ENCODE measurements around the gene NR2C2.

DNA sequence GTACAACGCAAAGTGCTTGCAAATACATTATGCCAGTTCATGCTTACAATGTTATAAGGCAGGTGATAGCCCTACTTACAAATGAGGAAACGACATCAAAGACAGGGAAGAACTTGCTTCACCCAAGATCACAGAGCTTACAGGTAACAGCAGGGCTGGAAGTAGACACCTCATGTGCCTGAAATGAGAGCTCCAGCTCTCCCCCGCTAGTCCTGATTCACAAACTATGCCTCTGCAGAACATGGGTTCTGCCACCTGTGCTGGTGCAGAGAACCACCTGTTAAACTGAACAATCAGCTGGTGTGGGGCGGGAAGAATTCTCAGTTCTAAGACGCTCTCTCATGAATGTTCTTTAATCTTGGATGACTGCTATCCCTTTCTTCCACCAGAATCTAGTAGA is 144.2 kb downstream of the NR2C2 start:
- TF ChIP-seq, protein P1, sequence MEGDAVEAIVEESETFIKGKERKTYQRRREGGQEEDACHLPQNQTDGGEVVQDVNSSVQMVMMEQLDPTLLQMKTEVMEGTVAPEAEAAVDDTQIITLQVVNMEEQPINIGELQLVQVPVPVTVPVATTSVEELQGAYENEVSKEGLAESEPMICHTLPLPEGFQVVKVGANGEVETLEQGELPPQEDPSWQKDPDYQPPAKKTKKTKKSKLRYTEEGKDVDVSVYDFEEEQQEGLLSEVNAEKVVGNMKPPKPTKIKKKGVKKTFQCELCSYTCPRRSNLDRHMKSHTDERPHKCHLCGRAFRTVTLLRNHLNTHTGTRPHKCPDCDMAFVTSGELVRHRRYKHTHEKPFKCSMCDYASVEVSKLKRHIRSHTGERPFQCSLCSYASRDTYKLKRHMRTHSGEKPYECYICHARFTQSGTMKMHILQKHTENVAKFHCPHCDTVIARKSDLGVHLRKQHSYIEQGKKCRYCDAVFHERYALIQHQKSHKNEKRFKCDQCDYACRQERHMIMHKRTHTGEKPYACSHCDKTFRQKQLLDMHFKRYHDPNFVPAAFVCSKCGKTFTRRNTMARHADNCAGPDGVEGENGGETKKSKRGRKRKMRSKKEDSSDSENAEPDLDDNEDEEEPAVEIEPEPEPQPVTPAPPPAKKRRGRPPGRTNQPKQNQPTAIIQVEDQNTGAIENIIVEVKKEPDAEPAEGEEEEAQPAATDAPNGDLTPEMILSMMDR (conservative IDR thresholded peaks at IDR 0.05), result no peak
- TF ChIP-seq ZFX (IDR thresholded peaks at IDR 0.05), result no peak
